ENCODE measurements around the gene AFF3.

The AFF3 gene

GRCh38 chr2:99722476-99722875 lies 419.9 kb downstream of the AFF3 start:
- Histone ChIP-seq H3K9me3 (no peaks in the 10 kb centered on the region), H3K27me3 (no peaks in the 10 kb centered on the region), H3K4me3 (ENCODE audit: low read depth, low read length) (no peak overlapping the region), H3K4me1 (no peaks in the 10 kb centered on the region), H3K36me3 (no peaks in the 10 kb centered on the region)
- DNase-seq: no peak
- TF ChIP-seq CTCF (IDR thresholded peaks at IDR 0.05; ENCODE audit: low read depth, low read length): no peak

GRCh38 chr2:99719102-99719501 lies 423.3 kb downstream of the AFF3 start:
- Histone ChIP-seq H3K27me3 (no peaks in the 10 kb centered on the region), H3K9me3 (no peaks in the 10 kb centered on the region), H3K36me3 (no peaks in the 10 kb centered on the region), H3K4me1 (no peaks in the 10 kb centered on the region), H3K4me3 (ENCODE audit: low read depth, low read length) (no peak overlapping the region)
- no peak for DNase-seq
- TF ChIP-seq CTCF (IDR thresholded peaks at IDR 0.05; ENCODE audit: low read depth, low read length): no peak

GRCh38 chr2:99715956-99716355 lies 426.4 kb downstream of the AFF3 start:
- Histone ChIP-seq H3K27me3 (no peaks in the 10 kb centered on the region), H3K4me1 (no peaks in the 10 kb centered on the region), H3K9me3 (no peaks in the 10 kb centered on the region), H3K4me3 (ENCODE audit: low read depth, low read length) (no peak overlapping the region), H3K36me3 (no peaks in the 10 kb centered on the region)
- TF ChIP-seq CTCF (IDR thresholded peaks at IDR 0.05; ENCODE audit: low read depth, low read length): no peak
- no peak for DNase-seq

DNA sequence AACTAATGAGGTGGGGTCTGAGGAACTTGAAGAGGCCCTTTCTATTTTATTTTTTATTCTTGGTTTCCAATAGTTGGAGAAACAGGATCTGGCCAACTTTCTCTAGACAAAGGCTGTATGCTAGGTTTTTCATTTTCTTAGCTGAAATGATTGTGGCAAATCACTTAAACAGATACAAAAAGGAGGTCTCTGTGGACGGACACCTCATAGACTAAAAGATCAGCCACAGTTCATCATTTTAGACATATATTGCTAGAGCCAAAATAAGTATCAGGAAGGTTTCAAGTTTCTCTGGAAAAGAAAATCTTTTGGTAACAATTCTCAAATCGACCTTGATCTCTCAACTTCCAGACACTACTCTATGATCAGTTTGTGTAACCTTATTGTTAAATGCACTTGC lies 428.0 kb downstream of the AFF3 start:
- Histone ChIP-seq H3K27me3 (no peaks in the 10 kb centered on the region), H3K4me3 (ENCODE audit: low read depth, low read length) (no peak overlapping the region), H3K9me3 (no peaks in the 10 kb centered on the region), H3K36me3 (no peaks in the 10 kb centered on the region), H3K4me1 (no peaks in the 10 kb centered on the region)
- no peak for TF ChIP-seq CTCF (IDR thresholded peaks at IDR 0.05; ENCODE audit: low read depth, low read length)
- DNase-seq: no peak

DNA sequence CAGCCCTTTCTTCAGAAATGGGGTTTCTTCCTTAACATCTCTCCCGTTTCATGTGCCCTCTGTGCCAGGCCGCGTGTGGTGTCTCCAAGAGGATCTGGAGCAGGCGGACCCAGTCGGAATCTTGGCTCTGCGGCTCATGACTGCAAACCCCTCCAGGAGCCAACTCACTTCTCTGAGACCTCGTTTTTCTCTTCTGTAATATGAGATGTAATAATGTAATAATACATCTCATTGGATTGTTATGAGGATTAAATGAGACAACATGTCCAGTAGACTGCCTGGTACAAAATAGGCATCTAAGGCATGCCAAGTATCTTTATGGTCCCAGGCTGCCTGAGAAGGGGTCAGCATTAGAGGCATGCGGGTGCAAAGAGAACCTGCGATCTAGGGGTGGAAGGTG lies 431.2 kb downstream of the AFF3 start:
- Histone ChIP-seq H3K27me3 (no peaks in the 10 kb centered on the region), H3K36me3 (no peaks in the 10 kb centered on the region), H3K9me3 (no peaks in the 10 kb centered on the region), H3K4me3 (ENCODE audit: low read depth, low read length) (no peak overlapping the region), H3K4me1 (no peaks in the 10 kb centered on the region)
- no peak for TF ChIP-seq CTCF (IDR thresholded peaks at IDR 0.05; ENCODE audit: low read depth, low read length)
- DNase-seq: no peak

DNA sequence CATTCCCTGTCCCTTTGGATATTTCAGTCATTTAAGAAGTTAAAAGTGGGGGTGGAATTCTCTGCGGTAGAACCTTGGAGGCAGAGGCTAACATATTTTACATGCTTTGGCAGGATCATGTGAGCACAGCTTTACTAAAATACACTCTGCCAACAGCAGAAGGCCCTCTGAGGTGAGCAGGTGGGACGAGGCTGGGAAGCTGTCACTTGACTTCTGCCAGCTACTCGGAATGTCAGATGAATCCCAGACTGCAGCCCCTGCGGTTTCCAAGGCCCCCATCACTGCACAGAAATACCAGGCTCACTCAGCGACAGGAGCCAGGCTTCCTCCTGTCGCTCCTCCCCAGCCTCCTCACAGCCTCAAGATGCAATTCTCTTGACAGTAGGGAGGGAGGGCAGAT lies 431.7 kb downstream of the AFF3 start:
- no peaks in the 10 kb centered on the region for H3K9me3 ChIP-seq
- no peak for DNase-seq
- H3K27me3 ChIP-seq: no peaks in the 10 kb centered on the region
- no peak overlapping the region for H3K4me3 ChIP-seq (ENCODE audit: low read depth, low read length)
- no peaks in the 10 kb centered on the region for H3K4me1 ChIP-seq
- TF ChIP-seq CTCF (IDR thresholded peaks at IDR 0.05; ENCODE audit: low read depth, low read length): no peak
- H3K36me3 ChIP-seq: no peaks in the 10 kb centered on the region
